ENCODE results near the gene RANBP10.
"Not testable (repeated sequence)": the region's sequence is repeated elsewhere in the genome, so short reads cannot be mapped to it uniquely, and the experiment has no call there.

The RANBP10 gene

GRCh38 chr16:67806428-67807147 is at the start of gene RANBP10, which contains the start of gene TSNAXIP1:
RANBP10 (minus strand) TSS chr16:67806560; CDS start chr16:67806536, 24 bp downstream.
TSNAXIP1 (plus strand) TSS chr16:67806889; CDS start chr16:67807150, 261 bp downstream.
- DNase-seq = peak; percentile 95

GRCh38 chr16:67855789-67856188 is 49.4 kb upstream of the RANBP10 start:
- no peak for DNase-seq

DNA sequence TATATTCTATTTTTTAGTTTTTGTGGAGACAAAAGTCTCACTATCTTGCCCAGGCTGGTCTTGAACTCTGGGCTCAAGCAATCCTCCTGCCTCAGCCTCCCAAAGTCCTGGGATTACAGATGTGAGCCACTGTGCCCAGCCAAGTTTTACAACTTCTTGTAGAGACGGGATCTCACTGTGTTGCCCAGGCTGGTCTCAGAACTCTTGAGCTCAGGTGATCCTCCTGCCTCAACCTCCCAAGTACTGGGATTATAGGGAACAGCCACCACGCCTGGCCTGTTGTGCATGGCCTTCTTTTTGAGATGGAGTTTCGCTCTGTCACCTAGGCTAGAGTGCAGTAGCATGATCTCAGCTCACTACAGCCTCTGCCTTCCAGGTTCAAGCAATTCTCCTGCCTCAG is 47.3 kb upstream of the RANBP10 start:
- DNase-seq = no peak

GRCh38 chr16:67848118-67848517 is 41.8 kb upstream of the RANBP10 start:
- no peak for DNase-seq

- DNase-seq = no peak
Observed at GRCh38 chr16:67847064-67847861, 40.9 kb upstream of the RANBP10 start, which contains the start of gene CENPT. CENPT (minus strand) TSS chr16:67847693; CDS start chr16:67833859, 13,834 bp downstream.

DNA sequence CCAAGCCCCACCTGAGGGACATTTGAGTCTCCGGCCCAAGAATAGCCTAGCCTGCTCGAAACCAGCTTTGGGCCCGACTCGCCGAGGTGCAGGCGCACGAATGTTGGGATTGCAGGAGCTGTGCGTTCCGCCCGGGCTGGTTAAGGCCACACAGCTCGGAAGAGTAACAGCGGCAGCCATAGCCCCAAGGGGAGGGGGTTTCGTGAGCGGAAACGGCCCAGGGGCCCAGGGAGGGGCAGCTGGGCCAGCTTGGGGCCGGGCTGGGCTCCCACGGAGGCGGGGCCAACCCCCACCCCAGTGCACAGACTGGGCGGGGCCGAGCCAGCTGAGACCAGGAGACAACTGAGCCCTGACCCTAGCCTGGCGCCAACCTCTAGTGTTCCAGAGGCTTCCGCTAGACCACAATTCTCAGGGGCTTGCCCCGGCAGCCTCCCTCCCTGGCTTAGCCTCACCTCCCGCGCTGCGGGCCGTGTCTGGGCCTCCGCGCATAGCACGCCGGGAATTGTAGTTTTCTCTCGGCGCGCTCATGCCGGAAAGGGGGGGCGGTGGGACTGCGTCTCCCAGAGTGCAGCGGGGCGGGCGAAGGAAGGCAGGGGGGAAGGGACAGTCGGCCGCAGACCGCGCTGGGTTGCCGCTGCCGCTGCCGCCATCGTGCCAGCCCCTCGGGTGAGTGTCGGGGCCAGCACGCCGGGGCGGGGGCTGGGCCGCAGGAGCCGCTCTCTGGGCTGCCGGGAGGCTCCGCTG is 40.1 kb upstream of the RANBP10 start, which contains the start of gene NUTF2:
NUTF2 (plus strand) TSS at position 614 of the 744 bp plus-strand sequence. CDS start 18,198 bp downstream, outside the sequence.
- DNase-seq = peak; percentile 81

DNA sequence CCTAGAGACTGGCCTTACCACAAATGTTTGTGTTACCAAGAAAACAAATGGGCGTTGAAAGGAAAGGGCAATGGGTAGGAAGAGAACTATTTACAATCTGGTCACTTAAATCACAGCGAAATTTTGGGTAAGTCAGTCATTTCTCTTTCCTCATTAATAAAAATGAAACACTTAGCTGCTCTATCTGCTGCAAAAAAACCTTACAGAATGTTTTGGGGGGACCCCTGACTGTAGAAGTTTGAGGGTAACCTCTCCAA is 39.6 kb upstream of the RANBP10 start:
- DNase-seq = no peak

DNA sequence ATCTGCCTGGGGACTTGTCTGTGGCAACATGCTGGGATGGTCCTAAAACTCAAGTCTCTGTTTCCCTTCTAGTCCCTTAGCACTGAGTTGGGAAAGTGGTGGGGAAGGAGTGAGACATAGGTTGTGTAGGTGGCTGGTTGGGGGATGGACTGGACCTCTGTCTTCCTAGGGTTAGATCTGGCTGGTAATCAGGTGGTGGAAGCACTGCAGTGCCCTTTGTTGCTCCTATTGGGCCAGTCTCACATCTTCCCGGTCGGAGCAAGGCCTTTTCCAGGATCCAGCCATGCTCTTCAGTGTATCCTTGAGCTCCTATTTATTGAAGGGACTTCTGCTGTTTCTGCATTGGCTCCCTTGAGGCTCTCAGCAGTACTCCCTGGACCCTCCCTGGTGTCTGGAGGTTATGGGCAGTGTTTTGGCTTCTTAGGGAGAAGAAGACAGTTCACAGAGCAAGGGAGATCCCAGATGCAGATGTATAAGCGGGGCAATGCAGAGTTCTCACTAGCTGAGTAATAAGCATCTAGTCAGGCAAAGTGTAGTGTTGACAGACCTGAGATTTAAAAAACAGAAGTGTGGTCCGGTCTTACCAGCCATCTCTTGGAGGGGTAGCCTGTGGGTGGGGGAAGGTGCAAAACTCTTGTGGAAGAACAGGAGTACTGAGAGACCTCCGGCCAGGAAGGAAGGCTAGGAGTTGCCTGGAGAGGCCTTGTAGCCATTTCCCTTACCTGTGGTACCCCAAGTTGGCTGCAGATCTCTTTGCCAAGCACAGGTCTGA is 39.1 kb upstream of the RANBP10 start:
- no peak for DNase-seq

- DNase-seq = no peak
Observed at GRCh38 chr16:67844497-67844896, 38.1 kb upstream of the RANBP10 start.

GRCh38 chr16:67843343-67843765 is 37.0 kb upstream of the RANBP10 start:
- no peak for DNase-seq

DNA sequence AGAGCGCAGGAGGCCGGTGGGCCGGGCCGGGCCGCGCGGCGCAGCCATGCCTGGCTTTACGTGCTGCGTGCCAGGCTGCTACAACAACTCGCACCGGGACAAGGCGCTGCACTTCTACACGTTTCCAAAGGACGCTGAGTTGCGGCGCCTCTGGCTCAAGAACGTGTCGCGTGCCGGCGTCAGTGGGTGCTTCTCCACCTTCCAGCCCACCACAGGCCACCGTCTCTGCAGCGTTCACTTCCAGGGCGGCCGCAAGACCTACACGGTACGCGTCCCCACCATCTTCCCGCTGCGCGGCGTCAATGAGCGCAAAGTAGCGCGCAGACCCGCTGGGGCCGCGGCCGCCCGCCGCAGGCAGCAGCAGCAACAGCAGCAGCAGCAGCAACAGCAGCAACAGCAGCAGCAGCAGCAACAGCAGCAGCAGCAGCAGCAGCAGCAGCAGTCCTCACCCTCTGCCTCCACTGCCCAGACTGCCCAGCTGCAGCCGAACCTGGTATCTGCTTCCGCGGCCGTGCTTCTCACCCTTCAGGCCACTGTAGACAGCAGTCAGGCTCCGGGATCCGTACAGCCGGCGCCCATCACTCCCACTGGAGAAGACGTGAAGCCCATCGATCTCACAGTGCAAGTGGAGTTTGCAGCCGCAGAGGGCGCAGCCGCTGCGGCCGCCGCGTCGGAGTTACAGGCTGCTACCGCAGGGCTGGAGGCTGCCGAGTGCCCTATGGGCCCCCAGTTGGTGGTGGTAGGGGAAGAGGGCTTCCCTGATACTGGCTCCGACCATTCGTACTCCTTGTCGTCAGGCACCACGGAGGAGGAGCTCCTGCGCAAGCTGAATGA is 36.4 kb upstream of the RANBP10 start:
- no peak for DNase-seq

DNA sequence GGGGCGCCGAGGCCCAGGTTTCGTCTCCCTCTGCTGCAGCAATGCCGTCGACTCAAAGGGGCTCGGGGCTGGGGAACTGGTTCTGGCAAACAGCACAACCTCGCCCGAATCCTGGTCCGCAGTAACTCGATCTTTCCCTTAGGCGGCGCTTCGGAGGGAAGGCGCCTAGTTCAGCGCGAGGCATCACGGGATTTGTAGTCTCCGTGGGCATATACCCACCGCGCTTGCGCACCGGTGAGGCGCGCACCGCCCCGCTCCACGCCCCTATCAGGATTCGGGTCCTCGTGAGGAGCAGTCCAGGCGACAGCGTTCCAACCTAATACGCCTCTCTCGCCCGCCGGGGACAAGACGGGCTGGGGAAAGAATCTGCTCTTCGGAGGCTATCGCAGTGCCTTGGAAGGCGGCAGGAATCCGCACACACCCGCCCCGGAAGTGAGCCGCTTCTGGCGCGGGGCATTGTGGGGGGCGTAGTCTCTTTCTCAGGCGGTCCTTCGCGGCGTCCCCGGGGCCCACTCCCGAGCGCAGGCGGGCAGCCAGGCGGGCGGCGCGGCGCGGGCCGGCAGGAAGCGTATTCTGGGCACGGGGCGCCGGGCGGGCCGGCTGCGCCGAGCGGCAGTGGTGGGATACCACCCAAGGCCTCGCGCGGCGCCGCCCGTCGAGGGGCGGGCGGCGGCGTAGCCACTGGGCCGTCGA is 35.6 kb upstream of the RANBP10 start, which contains the start of gene THAP11:
THAP11 (plus strand) TSS at position 505 of the 693 bp plus-strand sequence. CDS start 235 bp downstream, outside the sequence.
- peak; percentile 73 for DNase-seq

DNA sequence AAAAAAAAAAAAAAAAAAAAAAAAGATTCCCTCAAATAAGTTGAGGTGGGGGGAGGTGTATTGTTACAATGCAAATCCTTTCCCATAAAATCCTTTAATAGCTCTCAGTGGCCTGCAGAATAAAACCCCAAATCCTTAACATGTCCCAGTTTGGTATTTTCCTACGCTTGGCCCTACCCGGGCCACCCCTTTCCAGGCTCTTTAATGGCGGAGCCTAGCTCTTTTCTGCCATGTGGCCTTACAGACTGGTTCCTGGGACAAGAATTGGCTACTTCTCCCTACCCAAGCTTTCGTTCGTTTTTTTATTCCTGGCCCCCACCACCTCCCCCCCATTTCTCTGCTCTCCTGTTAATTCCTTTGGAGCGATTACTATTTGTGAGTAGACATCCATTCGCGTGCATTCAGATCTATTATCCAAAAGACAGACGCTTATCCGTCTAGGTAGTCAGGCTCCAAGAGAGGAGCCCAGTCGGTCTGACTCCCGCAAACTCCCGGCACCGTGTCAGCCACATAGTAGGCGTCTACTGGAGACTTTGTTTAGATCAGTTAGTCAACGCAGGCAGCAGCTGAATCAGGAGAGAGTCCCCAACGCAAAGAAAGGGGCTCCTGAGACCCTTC is 34.9 kb upstream of the RANBP10 start:
- no peak for DNase-seq

DNA sequence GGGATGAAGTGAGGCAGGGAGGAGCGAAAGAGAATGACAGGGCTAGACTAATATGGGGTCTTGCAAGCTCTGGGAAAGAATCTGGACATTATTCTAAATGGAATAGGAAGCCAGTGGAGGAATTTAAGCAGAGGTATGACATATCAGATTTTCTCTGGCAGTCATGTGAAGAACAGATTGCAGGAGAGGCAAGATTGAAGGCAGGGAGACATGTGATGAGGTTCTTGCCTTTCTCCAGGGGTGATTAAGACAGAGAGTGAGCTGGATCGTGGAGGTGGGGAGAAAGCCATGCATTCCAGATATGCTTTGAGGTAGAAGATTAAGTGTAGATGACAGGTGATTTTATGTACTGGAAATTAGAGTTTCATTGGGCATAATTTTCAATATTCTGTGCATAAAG is 31.5 kb upstream of the RANBP10 start:
- no peak for DNase-seq

- DNase-seq = not testable (repeated sequence)
Observed at GRCh38 chr16:67837190-67837589, 30.8 kb upstream of the RANBP10 start.

- no peak for DNase-seq
Observed at GRCh38 chr16:67834242-67834614, 27.9 kb upstream of the RANBP10 start.

GRCh38 chr16:67833415-67834241 is 27.3 kb upstream of the RANBP10 start:
- DNase-seq = peak; percentile 21

- DNase-seq = no peak
Observed at GRCh38 chr16:67833030-67833414, 26.7 kb upstream of the RANBP10 start.

GRCh38 chr16:67828651-67829050 is 22.3 kb upstream of the RANBP10 start:
- no peak for DNase-seq
